Left kidney (tissue), 2 donors: ENCODE data around the gene SLC33A1. TPM values are rescaled to one million over a fixed set of nuclear protein-coding genes. Genes with fewer than 3 reads are reported as not detected.
"Not testable (repeated sequence)": the region's sequence is repeated elsewhere in the genome, so short reads cannot be mapped to it uniquely, and the experiment has no call there.

Source experiments
- DNase-seq: peaks from one replicate; pipeline ENCODE4 v3.0.0-alpha.2; 2013
- polyA plus RNA-seq: library from polyadenylated mRNA; unstranded; fragments of 120-200 nt; gene quantifications from one replicate; pipeline ENCODE4 v1.2.1, GENCODE V29; 2013; ENCODE audit not compliant: insufficient read length

The SLC33A1 gene
- polyA plus RNA-seq, 1 donor = 50.3 TPM

DNA sequence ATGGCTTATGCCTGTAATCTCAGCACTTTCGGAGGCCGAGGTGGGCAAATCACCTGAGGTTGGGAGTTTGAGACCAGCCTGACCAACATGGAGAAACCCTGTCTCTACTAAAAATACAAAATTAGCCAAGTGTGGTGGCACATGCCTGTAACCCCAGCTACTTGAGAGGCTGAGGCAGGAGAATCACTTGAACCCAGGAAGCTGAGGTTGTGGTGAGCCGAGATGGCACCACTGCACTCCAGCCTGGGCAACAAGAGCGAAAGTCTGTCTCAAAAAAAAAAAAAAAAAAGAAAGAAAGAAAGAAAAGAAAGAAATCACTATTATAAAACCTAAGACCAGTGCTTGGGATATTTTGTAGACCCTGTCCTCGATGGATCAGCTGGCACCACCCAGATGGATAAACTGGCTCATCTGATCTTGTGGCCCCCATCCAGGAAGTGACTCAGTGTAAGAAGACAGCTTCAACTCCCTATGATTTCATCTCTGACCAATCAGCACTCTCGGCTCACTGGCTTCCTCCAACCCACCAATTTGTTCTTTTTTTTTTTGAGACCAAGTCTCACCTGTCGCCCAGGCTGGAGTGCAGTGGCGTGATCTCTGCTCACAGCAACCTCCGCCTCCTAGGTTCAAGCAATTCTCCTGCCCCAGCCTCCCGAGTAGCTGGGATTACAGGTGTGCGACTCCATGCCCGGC lies 8.2 kb upstream of the SLC33A1 start:
- not testable (repeated sequence) for DNase-seq

DNA sequence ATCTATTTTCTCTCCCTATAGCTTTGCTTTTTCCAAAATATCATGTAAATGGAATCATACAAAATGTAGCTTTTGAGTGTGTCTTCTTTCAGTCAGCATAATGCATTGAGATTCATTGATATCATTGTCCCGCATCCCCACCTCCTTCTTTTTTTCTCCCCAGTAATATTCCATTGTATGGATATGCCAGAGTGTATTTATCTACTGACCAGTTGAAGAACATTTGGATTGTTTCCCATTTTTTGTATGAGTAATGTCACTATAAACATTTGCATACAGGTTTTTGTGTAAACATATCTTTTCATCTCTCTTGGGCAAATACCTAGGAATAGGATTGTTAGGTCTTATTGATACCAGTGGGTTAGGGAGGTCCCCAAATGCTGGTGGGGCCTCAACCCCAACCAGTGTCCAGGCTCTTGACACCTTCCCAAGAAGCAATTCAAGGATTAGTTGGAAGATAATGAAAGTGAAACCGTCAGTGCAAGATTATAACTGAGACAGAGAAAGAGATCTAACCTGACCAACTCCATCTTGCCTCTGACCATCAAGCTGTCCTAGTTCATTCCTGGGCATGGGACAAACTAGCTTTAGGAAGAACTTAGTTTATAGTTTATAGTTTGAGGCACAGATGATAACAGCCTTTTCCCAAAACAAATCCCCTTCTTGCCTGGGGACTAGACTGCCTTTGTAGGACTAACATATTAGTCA lies 7.4 kb upstream of the SLC33A1 start:
- no peak for DNase-seq

DNA sequence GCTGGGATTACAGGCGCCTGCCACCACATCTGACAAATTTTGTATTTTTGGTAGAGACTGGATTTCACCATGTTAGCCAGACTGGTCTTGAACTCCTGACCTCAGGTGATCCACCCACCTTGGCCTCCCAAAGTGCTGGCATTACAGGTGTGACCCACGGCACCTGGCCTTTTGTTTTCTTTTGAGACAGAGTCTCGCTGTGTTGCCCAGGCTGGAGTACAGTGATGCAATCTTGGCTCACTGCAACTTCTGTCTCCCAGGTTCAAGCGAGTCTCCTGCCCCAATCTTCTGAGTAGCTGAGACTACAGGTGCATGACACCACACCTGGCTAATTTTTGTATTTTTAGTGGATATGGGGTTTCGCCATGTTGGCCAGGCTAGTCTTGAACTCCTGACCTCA lies 6.2 kb upstream of the SLC33A1 start:
- DNase-seq = not testable (repeated sequence)

DNA sequence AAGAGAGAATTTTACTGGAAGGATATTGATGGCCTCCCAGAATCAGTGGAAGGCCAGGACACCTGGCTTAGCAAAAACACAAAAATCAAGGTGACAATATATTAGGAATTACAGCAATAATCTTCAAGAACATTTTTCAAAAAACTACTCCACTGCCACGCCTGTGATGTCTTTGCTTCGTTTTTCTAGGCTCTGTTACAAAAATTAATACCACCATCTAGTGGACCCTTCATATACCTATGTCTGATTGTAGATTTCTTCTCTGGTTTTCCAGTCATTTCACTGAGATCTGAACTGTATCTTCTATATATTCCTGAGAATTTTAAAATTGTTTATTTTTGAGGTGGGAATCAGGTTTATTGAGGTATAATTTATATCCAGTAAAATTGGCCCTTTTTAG lies 5.6 kb upstream of the SLC33A1 start:
- no peak for DNase-seq

DNA sequence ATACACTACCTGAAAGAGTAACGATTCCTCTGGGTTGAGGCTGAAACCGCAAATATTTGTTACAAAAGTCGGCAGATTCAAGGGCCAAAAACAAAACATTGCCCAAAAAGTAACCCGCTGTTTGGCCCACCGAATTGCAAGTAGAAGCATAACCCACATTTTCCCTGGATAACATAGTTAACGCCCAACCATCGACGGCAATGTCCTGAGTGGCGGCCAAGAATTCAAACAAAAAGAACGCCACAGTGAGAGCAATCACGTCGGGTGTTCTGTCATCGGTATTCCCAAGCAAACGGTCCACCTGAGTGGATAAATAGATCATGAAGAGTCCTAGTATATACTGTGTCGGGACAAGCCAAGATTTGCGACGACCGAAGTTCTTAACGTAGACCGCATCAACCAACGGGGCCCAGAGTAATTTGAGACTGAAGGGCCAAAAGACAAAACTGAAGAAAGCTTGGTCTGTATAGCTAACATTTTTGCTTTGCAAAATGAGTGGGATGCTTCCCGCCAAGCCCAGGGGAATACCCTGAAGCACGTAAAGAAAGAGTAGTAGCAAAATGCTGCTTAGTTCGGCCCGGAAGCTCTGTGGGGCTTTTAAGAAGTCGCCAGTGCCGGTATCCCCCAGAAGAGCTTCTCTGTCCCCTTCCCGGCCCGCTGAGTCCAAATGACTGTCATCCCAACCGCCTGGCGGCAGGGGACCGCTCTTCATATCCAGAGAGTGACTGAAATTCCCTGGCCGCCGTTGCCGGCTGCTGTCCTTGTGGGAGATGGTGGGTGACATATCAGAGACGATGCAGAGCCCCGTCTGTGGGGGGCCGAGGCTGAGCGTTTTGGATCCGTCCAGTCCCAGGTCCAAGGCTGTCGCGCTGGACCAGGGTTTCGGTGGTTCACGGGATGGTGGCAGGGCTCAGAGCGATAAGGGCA lies 750 bp downstream of the SLC33A1 start:
- DNase-seq = peak; percentile 21

DNA sequence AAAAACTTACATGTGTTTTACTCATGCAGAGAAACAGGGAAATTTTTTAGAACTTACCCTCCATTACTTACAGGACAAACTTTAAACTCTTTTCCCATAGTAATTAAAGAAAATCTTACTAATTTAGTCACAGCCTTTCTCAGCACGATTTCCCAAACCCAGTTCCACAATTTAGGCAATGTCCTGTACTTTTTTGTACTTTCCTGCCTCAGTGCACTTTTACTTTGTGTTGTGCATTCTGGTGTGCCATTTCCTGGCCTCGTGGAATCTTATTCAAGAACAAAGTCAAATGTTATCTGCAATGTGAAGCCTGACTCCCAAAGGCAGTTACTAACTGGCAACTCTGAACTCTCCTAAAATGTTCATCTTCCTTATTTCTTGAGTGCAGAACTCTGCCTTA lies 1.9 kb downstream of the SLC33A1 start:
- no peak for DNase-seq

DNA sequence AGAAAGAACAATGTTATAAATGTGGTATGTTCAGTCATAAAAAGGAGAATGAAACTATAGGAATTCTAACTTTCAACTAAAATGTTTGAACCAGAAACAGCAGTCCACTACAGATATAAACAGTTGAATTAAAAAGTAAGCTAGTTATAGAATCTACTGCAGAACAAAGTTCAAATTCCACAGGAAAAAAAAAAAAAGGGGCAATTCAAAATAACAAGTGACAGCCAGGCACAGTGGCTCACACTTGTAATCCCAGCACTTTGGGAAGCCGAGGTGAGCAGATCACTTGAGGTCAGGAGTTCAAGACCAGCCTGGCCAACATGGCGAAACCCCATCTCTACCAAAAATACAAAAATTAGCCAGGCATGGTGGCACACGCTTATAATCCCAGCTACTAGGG lies 4.8 kb downstream of the SLC33A1 start:
- not testable (repeated sequence) for DNase-seq

DNA sequence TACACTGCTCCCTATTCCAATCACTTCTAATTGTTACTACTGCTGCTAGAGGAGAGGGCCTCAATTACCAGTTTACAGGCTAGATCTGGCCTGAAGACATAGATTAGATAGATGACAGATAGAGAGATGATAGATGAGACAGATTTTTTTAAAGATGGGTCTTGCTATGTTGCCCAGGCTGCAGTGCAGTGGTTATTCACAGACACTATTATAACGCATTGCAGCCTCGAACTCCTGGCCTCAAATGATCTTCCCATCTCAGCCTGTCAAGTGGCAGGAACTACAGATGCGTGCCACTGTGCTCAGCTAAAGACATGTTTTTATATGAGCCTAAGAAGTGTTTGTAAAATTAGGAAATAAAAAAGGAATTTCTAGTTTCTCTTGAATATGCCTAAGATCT lies 6.2 kb downstream of the SLC33A1 start:
- DNase-seq = no peak

DNA sequence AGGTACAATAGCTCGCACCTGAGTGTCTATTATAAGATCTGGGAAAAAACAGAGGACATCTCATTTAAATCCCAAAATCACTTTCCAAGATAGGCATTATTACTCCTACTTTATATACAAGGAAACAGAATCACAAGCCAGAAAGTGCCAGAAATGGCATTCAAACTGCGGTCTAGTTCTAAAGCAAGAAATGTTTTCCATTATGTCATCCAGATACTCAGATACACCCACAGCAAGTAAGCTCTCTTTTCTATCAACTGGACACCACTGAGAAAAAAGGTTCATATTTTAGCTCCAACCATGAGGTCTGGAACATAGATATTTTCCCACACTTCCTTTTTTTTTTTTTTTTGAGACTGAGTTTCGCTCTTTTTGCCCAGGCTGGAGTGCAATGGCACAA lies 8.1 kb downstream of the SLC33A1 start:
- no peak for DNase-seq

DNA sequence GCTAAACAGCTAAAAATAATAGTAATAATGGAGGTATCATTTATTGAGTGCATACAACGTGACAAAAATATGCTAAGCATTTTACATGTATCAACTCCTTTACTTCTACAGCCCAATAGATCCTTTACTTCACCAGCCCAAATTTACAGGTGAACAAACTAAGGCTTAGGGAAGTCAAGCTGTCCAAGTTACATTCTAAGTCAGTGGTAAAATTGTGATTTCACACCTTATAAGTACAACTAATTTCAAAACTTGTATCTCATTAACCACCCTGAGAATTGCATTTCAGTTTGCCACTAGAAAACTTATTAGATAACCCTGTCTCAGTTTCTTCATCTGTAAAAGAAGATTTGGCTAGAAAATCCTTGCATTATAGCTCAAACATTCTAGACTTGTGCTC lies 10.7 kb downstream of the SLC33A1 start:
- DNase-seq = no peak

DNA sequence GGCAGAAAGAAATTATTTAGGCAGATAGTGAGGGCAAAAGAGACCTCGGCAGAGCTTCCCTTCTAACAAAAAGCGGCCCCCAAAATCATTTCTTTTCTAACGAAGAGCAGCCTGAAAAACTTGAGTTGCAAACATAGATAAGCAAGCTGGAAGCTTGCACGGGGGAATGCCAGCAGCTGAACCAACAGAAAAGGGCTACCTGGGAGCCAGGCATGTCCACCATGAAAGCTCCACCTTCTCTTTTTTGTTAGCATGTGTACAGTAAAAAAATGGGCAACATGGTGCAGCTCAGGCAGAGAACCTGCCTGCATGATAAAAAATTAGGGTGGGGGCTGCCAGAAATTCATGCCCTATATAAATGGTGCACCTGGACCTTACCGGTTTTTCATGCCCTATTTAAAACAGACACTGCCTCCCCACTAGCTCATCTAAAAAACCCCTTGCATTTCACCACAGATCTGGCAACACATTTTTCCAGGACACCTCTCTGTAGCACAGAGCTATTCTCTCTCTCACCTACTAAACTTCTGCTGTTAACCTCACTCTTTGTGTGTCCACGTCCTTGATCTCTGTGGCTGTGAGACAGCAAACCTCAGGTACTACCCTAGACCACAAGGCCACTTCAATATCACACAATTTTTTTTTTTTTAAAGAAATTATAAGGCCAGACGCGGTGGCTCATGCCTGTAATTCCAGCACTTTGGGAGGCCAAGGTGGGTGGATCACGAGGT lies 18.7 kb downstream of the SLC33A1 start:
- DNase-seq = no peak

DNA sequence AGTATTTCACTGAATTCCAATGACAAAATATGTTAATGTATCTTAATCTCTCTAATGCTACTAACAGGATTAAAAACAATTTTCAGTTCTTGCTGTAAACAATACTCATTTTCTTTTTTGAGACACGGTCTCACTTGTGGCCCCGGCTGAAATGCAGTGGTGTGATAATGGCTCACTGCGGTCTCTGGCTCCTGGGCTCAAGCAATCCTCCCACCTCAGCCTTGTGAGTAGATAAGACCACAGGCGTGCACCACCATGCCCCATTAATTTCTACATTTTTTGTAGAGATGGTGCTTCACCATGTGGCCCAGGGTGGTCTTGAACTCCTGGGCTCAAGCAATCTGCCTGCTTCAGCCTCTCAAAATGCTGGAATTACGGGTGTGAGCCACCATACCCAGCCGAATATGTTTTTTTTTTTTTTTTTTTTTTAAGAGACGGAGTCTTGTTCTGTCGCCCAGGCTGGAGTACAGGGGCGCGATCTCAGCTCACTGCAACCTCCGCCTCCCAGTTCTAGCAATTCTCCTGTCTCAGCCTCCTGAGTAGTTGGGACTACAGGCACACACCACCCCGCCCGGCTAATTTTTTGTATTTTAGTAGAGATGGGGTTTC lies 25.6 kb downstream of the SLC33A1 start:
- DNase-seq = not testable (repeated sequence)

DNA sequence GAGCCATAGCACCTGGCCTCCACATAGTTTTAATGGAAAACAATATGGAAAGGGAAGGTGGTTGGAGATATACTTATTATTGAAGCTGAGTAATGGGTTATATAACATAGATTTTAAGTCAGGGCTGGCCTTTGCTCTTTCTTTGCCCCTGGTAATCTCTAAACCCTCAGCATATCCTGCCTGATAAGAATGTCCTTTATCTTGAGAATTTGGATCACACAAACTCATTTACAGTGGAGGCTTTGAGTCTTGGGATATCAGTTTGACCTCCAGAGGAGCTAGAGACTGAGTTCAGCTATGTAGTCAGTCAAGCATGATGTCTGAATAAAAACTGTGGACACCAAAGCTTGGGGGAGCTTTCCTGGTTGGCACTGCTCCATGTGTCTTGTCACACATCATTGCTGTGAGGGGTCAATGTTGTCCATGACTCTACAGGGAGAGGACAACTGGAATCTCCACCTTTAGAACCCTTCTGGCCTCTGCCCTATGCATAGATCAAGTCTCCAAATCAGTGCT lies 39.1 kb downstream of the SLC33A1 start:
- DNase-seq = no peak

DNA sequence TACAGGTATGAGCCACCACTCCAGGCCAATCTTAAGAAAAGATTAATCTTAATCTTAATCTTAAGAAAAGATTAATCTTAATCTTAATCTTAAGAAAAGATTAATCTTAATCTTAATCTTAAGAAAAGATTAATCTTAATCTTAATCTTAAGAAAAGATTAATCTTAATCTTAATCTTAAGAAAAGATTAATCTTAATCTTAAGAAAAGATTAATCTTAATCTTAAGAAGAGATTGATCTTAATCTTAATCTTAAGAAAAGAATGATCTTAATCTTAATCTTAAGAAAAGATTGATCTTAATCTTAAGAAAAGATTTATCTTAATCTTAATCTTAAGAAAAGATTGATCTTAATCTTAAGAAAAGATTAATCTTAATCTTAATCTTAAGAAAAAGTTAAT lies 41.0 kb downstream of the SLC33A1 start:
- not testable (repeated sequence) for DNase-seq

DNA sequence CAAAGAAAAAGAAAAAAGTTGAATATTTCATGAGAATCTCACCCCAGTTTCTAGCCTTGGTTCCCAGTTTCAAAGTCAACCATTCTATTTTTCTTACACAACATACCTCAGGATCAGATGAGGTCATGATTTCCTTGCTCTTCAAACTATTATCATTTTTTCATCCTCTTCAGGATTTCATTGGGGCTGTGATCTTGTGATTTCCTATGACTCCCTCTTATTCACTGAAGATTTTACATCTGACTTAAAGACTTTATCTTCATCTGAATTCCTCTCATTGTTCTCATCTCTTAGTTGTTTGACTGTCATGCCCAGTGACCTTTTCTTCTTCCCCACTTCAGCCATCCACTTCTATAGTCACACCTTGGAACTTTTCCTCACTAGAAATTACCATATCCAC lies 45.0 kb downstream of the SLC33A1 start:
- no peak for DNase-seq

DNA sequence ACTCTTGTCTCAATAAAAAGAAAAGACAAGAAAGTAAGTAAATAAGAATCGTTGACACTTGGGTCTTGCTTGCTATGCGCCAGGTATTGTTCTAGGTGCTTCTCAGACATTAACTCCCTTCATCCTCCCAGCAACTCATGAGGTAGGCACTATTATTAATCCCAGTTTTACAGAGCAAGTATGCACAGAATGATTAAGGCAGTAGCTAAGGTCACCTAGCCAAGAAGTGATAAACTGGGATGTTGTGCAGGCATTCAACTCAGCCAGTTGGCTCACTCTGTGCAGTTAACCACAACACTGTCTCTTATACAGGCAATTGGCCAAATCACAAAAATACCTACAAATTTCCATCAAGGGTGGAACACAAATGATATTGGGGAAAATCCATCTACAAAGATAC lies 46.4 kb downstream of the SLC33A1 start:
- DNase-seq = no peak

DNA sequence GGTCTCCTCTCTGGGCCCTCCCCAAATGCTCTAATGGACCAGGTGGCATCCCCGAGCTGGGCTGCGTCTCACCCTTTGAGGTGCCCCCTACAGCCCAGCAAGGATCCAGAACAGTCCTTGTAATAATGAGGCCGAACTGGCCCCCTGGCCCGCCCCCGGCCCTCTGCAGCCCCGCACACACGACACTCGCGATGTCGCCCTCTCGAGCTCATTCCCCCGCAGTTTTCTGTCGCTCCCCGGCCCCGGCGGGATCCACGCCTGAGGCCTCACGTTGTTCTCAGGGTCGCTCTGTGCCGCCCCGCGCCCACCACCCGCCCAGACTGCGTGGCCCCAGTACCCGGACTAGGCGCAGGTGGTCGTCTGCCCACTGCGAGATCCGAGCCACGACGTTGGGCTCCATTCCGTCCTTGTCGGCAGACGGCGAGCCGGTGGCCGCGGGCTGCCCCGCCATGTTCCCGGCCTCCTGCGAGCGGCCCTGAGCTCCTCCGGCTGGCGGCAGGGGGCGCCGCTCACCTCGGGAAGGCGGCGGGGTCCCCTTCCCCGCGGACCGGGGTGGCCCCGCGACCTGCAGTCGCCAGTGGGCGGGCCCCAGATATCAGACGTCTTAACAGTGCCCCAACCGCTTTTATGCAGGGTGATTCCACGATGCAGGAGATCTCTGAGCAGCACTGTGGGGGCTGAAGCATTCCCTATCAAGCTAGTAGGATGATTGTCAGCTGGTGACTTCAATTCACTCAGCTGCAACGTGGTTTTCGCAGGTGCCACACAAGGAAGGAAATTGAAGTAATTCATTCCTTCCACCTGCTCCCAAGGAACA lies 48.2 kb downstream of the SLC33A1 start, which contains the start of gene C3orf33:
C3orf33 (minus strand) TSS at position 477 of the 817 bp plus-strand sequence; CDS start at position 451, 26 bp downstream.
- peak; percentile 55 for DNase-seq

DNA sequence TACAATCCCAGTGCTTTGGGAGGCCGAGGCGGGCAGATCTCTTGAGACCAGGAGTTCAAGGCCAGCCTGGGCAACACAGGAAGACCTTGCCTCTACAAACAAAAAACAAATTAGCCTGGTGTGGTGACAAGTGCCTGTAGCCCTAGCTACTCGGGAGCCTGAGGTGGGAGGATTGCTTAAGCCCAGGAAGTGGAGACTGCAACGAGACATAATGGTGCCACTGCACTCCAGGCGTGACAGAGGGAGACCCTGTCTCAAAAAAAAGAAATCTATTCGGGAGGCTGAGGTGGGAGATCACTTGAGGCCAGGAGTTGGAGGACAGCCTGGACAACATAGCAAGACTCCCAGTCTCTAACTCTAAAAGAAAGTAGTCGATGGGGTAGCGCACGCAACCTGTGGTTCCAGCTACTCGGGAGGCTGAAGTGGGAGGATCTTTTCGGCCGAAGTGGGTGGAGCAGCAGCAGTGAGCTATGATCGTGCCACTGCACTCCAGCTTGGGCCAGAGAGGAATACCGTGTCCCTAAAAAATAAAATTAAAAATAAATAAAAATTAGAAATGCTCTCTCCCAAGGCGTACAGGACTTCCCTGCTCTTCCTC lies 48.9 kb downstream of the SLC33A1 start:
- no peak for DNase-seq

DNA sequence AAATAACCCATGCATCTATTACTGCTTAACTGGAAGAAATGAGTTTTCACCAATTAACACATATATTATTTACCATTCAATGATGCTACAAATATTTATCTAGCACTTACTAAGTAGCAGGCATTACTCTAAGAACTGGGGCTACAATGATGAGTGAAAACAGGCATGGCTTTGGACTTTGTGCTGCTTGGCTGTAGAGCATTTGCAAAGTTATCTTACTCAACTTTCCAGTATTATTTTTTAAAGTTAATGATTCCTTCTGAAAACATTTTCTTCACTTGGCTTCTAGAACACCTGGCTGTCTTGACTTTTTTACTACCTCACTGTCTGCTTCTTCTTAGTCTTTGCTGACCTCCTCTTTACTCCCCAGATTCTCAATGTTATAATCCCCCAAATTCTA lies 49.9 kb downstream of the SLC33A1 start:
- no peak for DNase-seq

DNA sequence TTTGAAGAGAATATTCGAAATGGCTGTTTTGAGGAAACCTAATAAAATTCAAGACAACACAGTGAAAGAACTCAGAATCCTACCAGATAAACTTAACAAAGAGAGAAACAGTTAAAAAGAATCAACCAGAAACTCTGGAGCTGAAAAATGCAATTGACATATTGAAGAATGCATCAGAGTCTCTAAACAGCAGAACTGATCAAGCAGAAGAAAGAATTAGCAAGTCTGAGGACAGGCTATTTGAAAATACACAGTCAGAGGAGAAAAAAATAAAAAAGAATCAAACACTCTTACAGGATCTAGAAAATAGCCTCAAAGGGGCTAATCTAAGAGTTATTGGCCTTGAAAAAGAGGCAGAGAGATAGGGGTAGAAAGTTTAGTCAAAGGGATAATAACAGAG lies 61.7 kb downstream of the SLC33A1 start:
- no peak for DNase-seq
